K562 (cell line): ENCODE results near the gene ZSCAN12. TPM values are rescaled to one million over a fixed set of nuclear protein-coding genes. Genes with fewer than 3 reads are reported as not detected.

ENCODE experiments used
- ATAC-seq: fragments of 200-7000 bp; cut with Tn5 transposase; 3 replicates; pipeline ENCODE4 v1.9.1; 2020; ENCODE audit warnings: moderate library complexity
- BruUV-seq: library from RNA; stranded (reverse); fragments of 400-500 nt; replicated peaks from 2 replicates; lab custom pipeline; 2021; lab: Mats Ljungman, UMichigan
- CTCF ChIA-PET: fragments of 300-600 bp; formaldehyde crosslinking; extraction: SDS; loops from one replicate; lab custom pipeline; 2021; ENCODE audit warnings: low intra/inter-chr PET ratio; lab: Yijun Ruan, JAX
- POLR2A ChIA-PET: fragments of 300-600, 350-650 bp; sonication (Branson Sonifier 250); formaldehyde crosslinking; extraction: SDS; loops from one replicate; lab custom pipeline; 2021; ENCODE audit warnings: antibody characterized with exemption, inconsistent platforms; lab: Yijun Ruan, JAX
- DNase-seq, 4 experiments: peaks; one replicate each; pipeline versions ENCODE4 v3.0.0 to v3.0.0-alpha.2; 2011 to 2018; ENCODE audit warnings: low spot score in 3 of 4, mixed read lengths in 3 of 4; ENCODE audit errors: extremely low read depth in 1 of 4
- FAIRE-seq: peaks from 2 replicates; lab custom pipeline; 2011; peaks lifted over from hg19 to GRCh38; lab: Jason Lieb, UNC
- H2AFZ ChIP-seq: 2 replicates; pipeline ENCODE4 v1.6.0; 2011; ENCODE audit warnings: low read depth, low read length, control low read depth, inconsistent platforms
- H3K27ac ChIP-seq: fragments of 200-600 bp; 3 replicates; pipeline ENCODE4 v1.8.0; 2011; ENCODE audit warnings: low read depth, mild to moderate bottlenecking, control low read depth, inconsistent platforms, low read length, moderate library complexity, mixed read lengths; ENCODE audit errors: extremely low read depth
- H3K27me3 ChIP-seq, 2 experiments: fragments of 300-600 bp in 1 of 2; 2 replicates in 1 of 2; 3 replicates in 1 of 2; pipeline versions ENCODE4 v1.6.0 to v1.8.0; 2011; ENCODE audit warnings: inconsistent platforms in 2 of 2, low read length in 2 of 2, mild to moderate bottlenecking in 1 of 2, mixed read lengths in 1 of 2, moderate library complexity in 1 of 2; ENCODE audit not compliant: control insufficient read depth in 2 of 2, insufficient read depth in 2 of 2
- H3K36me3 ChIP-seq: fragments of 300-600 bp; 3 replicates; pipeline ENCODE4 v1.8.0; 2011; ENCODE audit warnings: mild to moderate bottlenecking, low read length, inconsistent platforms; ENCODE audit not compliant: control insufficient read depth, insufficient read depth
- H3K4me1 ChIP-seq, 2 experiments: fragments of 200-600 bp in 1 of 2; replicated peaks in 1 of 2; 2 replicates in 1 of 2; 3 replicates in 1 of 2; pipeline versions ENCODE4 v1.5.1 to v1.8.0; 2011; ENCODE audit warnings: inconsistent platforms in 2 of 2, low read length in 2 of 2, mild to moderate bottlenecking in 1 of 2, mixed read lengths in 1 of 2, moderate library complexity in 1 of 2; ENCODE audit not compliant: control insufficient read depth in 2 of 2, insufficient read depth in 2 of 2
- H3K4me2 ChIP-seq: 2 replicates; pipeline ENCODE4 v1.6.1; 2011; ENCODE audit warnings: low read length, control low read depth, inconsistent platforms, mixed read lengths; ENCODE audit not compliant: insufficient read depth
- H3K4me3 ChIP-seq: fragments of 200-600 bp; sonication (generic), shearing (Covaris generic); 2 replicates; pipeline ENCODE4 v1.5.1; 2016; ENCODE audit warnings: control low read depth, inconsistent platforms
- H3K79me2 ChIP-seq: fragments of 200-600 bp; 3 replicates; pipeline ENCODE4 v1.8.0; 2011; ENCODE audit warnings: low read length, inconsistent platforms; ENCODE audit not compliant: control insufficient read depth, insufficient read depth
- H3K9ac ChIP-seq, 2 experiments: 2 replicates each; pipeline versions ENCODE4 v1.6.0 to v1.6.1; 2011; ENCODE audit warnings: low read depth in 2 of 2, low read length in 2 of 2, control low read depth in 1 of 2, inconsistent platforms in 1 of 2, mild to moderate bottlenecking in 1 of 2, mixed read lengths in 1 of 2; ENCODE audit not compliant: insufficient read depth in 1 of 2
- H3K9me1 ChIP-seq: one replicate; pipeline ENCODE4 v1.6.0; 2011; ENCODE audit warnings: inconsistent platforms, mild to moderate bottlenecking, low read length, moderate library complexity; ENCODE audit not compliant: control insufficient read depth, insufficient read depth
- H3K9me3 ChIP-seq: replicated peaks from 2 replicates; pipeline ENCODE4 v1.5.1; 2011; ENCODE audit warnings: low read depth, low read length, inconsistent platforms; ENCODE audit not compliant: control insufficient read depth, insufficient read depth
- H4K20me1 ChIP-seq: replicated peaks from 2 replicates; pipeline ENCODE4 v1.6.1; 2011; ENCODE audit warnings: low read length, inconsistent platforms, mixed read lengths; ENCODE audit not compliant: control insufficient read depth, insufficient read depth
- FUS ChIP-seq: fragments of 200-400 bp; formaldehyde crosslinking; optimal IDR thresholded peaks from 2 replicates; pipeline ENCODE3; 2017; ENCODE audit warnings: low read depth, low read length
- NR2C2 ChIP-seq, 2 experiments: fragments of 200-800 bp in 1 of 2; sonication (Bioruptor generic) in 1 of 2; sonication (generic) in 1 of 2; formaldehyde crosslinking in 1 of 2; IDR thresholded peaks; 2 replicates each; pipeline versions ENCODE4 v1.6.1 to v1.8.0; 2016 to 2022; ENCODE audit warnings: mild to moderate bottlenecking in 1 of 2, missing compliant biosample characterization in 1 of 2, missing genetic modification characterization in 1 of 2, missing genetic modification reagents in 1 of 2
- RBFOX2 ChIP-seq: fragments of 200-400 bp; formaldehyde crosslinking; IDR thresholded peaks from 2 replicates; pipeline ENCODE4 v1.6.1; 2017; ENCODE audit warnings: low read depth, mild to moderate bottlenecking, low read length, moderate library complexity
- ZBTB7A ChIP-seq: IDR thresholded peaks from 2 replicates; pipeline ENCODE4 v1.6.1; 2011; ENCODE audit warnings: low read depth, mild to moderate bottlenecking, low read length, moderate library complexity, borderline replicate concordance; ENCODE audit not compliant: control insufficient read depth
- WGBS: fragments of 100-300 bp; shearing (Covaris generic); methylation state at CpG from one replicate; pipeline ENCODE4 v1.1.6; 2016; ENCODE audit warnings: low coverage, mixed read lengths; ENCODE audit not compliant: insufficient coverage; ENCODE audit errors: missing lambda C conversion rate; 5-methylcytosine and 5-hydroxymethylcytosine counted together
- in situ Hi-C: fragments of 300-500 bp; cut with MboI; formaldehyde crosslinking; loops from 4 replicates; pipeline ENCODE4 v1.15.0; 2018; ENCODE audit warnings: inconsistent platforms, mixed read lengths
- intact Hi-C: fragments of 100-400 bp; cut with micrococcal nuclease; formaldehyde crosslinking; loops from 2 replicates; pipeline ENCODE4 v1.14.2; 2022
- polyA plus RNA-seq, 8 experiments: library from polyadenylated mRNA; depleted of rRNA in 4 of 8; stranded (reverse) in 5 of 8; unstranded in 3 of 8; fragments of >200 nt; fragmentation: Nextera tagmentation in 2 of 8; fragmentation: Illumina TruSeq in 1 of 8; extraction: Ambion mirVana in 2 of 8; extraction: Trizol in 1 of 8; gene quantifications; 2 replicates each; pipeline versions ENCODE4 v1.2.1 to v1.2.3, GENCODE V29; 2011 to 2014; ENCODE audit warnings: inconsistent platforms in 1 of 8, missing spikeins in 1 of 8
- total RNA-seq, 7 experiments: library from RNA; depleted of rRNA in 6 of 7; stranded (reverse); fragments of >200 nt in 6 of 7; fragmentation: Illumina TruSeq in 2 of 7; extraction: Trizol in 2 of 7; gene quantifications; 2 replicates each; pipeline versions ENCODE4 v1.2.1 to v1.2.3, GENCODE V29; 2011 to 2021; ENCODE audit warnings: low replicate concordance in 1 of 7
- TF ChIP-seq, protein P1 (sequence below): sonication (generic); formaldehyde crosslinking; IDR thresholded peaks from 2 replicates; pipeline ENCODE4 v1.8.1; 2023; ENCODE audit warnings: mild to moderate bottlenecking, missing genetic modification reagents

The ZSCAN12 gene
- total and polyA plus RNA-seq, 9 of the 15 experiments (the other 6 are each of a cell fraction or from before 2014, with no cell fraction given) = 2.5 to 19.6 (median 12.5) TPM

DNA sequence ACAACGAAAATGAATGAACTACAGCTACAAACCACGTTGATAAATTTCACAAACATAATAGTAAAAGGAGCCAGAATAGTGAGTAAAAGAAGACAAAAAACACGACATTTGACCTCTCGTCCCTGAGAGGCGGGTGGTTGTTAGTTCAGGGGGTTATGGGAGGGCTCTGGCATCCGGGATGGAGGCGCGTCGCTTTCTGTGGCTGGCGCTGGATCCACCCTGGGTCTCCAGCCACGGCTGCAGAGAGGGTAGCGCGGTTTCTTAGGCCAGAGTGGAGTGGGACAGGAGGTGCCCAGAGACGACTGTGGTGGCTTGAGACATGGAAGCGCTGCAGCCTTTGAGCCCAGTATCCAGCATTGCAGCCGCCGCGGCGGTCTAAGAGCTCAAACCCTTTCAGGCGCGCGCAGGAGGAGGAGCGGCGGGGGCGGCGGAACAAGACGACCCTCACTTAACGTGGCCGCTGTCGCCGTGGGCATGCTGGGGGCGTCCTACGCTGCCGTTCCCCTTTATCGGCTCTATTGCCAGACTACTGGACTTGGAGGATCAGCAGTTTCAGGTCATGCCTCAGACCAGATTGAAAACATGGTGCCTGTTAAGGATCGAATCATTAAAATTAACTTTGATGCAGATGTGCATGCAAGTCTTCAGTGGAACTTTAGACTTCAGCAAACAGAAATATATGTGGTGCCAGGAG is 47.4 kb upstream of the ZSCAN12 start:
- H3K4me3 ChIP-seq = peak overlapping the region; percentile 21
- ATAC-seq (peak; percentile 78), FAIRE-seq (no peak), DNase-seq (no peak)
- intact Hi-C loops (no loop called here), in situ Hi-C loops (no loop called here)
- H2AFZ ChIP-seq = peak overlapping the region; percentile 70
- peaks cover 0 to 9% of the 10 kb centered on the region in 2 experiments; a peak in 1 of 5 replicates for H3K4me1 ChIP-seq
- no peak overlapping the region for H3K27ac ChIP-seq
- H4K20me1 ChIP-seq = no peaks in the 10 kb centered on the region
- TF ChIP-seq RBFOX2 = 0 out of 2 replicates have a peak, but pooled peaks have one; percentile 22
- TF ChIP-seq, protein P1, sequence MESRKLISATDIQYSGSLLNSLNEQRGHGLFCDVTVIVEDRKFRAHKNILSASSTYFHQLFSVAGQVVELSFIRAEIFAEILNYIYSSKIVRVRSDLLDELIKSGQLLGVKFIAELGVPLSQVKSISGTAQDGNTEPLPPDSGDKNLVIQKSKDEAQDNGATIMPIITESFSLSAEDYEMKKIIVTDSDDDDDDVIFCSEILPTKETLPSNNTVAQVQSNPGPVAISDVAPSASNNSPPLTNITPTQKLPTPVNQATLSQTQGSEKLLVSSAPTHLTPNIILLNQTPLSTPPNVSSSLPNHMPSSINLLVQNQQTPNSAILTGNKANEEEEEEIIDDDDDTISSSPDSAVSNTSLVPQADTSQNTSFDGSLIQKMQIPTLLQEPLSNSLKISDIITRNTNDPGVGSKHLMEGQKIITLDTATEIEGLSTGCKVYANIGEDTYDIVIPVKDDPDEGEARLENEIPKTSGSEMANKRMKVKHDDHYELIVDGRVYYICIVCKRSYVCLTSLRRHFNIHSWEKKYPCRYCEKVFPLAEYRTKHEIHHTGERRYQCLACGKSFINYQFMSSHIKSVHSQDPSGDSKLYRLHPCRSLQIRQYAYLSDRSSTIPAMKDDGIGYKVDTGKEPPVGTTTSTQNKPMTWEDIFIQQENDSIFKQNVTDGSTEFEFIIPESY (CRISPR knock-in tag) = 0 out of 2 replicates have a peak, but pooled peaks have one; percentile 36
- 0 out of 2 replicates have a peak, but pooled peaks have one; percentile 15 for TF ChIP-seq ZBTB7A
- no peak for TF ChIP-seq NR2C2 (CRISPR knock-in tag; IDR thresholded peaks at IDR 0.05)
- TF ChIP-seq NR2C2 (tag; IDR thresholded peaks at IDR 0.05) = peak; percentile 42; the same call in 1 of the 2 replicates
- no peak for TF ChIP-seq FUS
- no peaks in the 10 kb centered on the region for H3K27me3 ChIP-seq
- ChIA-PET CTCF (no interaction called here), POLR2A (no interaction called here)
- whole genome bisulfite sequencing = 42% methylated on average over 36 of the region's 36 CpGs
- peak overlapping the region; percentile 40 for H3K4me2 ChIP-seq
- H3K79me2 ChIP-seq = no peaks in the 10 kb centered on the region
- peak overlapping the region in 1 of 2 experiments; percentile 83; a peak in 2 of 4 replicates for H3K9ac ChIP-seq
- H3K9me3 ChIP-seq = peaks cover 7% of the 10 kb centered on the region; the same call in 1 of the 2 replicates
- H3K36me3 ChIP-seq = no peaks in the 10 kb centered on the region
- no peaks in the 10 kb centered on the region for H3K9me1 ChIP-seq
- no TSS peak for BruUV-seq
